ENCODE results near the gene TXNRD2. TPM values are rescaled to one million over a fixed set of nuclear protein-coding genes. Genes with fewer than 3 reads are reported as not detected.
A peak's percentile ranks its signal among the peaks of the same experiment; 100 is the strongest.

The TXNRD2 gene
- total RNA-seq, 1 experiment from 2014 or later, result 39.9 TPM

GRCh38 chr22:19882446-19883381 lies 58.9 kb downstream of the TXNRD2 start:
- peak overlapping the region; percentile 87 for H3K27ac Mint-ChIP-seq (ENCODE audit: low read depth, unreplicated experiment)
- BruUV-seq (replicated peaks), result no TSS peak
- no peaks in the 10 kb centered on the region for H3K9me3 Mint-ChIP-seq (ENCODE audit: unreplicated experiment)
- H3K27me3 Mint-ChIP-seq (ENCODE audit: insufficient read depth, unreplicated experiment), result no peaks in the 10 kb centered on the region
- ChIA-PET POLR2A (interaction anchor here (0.7 to 2.1 kb wide), 2 partner anchors 9 to 28 kb away, joined by 3 to 16 read pairs; partner anchors contain the start of genes GNB1L and RTL10), CTCF (no interaction called here)
- H3K4me3 Mint-ChIP-seq (ENCODE audit: unreplicated experiment), result no peak overlapping the region
- TF ChIP-seq, protein P1, sequence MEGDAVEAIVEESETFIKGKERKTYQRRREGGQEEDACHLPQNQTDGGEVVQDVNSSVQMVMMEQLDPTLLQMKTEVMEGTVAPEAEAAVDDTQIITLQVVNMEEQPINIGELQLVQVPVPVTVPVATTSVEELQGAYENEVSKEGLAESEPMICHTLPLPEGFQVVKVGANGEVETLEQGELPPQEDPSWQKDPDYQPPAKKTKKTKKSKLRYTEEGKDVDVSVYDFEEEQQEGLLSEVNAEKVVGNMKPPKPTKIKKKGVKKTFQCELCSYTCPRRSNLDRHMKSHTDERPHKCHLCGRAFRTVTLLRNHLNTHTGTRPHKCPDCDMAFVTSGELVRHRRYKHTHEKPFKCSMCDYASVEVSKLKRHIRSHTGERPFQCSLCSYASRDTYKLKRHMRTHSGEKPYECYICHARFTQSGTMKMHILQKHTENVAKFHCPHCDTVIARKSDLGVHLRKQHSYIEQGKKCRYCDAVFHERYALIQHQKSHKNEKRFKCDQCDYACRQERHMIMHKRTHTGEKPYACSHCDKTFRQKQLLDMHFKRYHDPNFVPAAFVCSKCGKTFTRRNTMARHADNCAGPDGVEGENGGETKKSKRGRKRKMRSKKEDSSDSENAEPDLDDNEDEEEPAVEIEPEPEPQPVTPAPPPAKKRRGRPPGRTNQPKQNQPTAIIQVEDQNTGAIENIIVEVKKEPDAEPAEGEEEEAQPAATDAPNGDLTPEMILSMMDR (IDR thresholded peaks at IDR 0.05; ENCODE audit: unreplicated experiment), result no peak
- peaks cover 50% of the 10 kb centered on the region for H3K4me1 Mint-ChIP-seq (ENCODE audit: insufficient read depth, unreplicated experiment)
- no peak for DNase-seq (ENCODE audit: unreplicated experiment)
- intact Hi-C loops (cut with micrococcal nuclease), result no loop called here
- no peaks in the 10 kb centered on the region for H3K36me3 Mint-ChIP-seq (ENCODE audit: insufficient read depth, unreplicated experiment)

DNA sequence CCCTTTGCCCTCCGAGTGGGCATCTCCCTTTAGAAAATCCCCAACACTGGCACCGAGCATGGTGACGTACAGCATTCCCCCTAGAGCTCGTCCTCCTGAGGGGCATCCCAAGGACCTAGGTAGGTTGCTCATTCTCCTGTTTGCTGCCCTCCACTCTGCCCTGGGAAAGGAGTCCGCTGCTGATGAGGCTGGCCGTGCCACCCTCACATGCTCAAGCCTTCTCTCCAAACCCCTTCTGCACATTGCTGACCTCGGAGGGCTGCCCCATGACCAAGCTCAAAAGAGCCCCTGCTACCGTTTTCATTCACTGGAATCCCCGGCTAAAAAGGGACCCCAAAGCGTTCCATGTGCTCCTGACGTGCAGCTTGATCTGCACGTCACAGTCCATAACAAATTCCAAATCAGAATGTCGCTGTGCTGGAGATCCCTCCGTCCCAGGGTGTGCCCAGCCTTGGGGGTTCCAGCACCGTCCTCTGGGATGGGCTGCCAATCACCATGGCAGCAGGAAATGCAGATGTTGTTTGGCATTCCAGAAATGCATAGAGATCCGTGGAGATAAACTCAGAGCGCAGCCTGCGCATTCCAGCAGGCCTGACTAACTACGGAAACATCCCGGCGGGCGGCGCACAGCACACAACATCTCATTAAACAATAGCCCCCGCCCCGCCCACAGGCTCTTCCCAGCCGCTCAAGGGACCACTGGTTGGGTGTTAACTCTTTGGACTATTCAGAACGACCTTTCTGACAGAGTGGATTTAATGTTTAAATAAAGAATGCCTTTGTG lies 60.6 kb downstream of the TXNRD2 start:
- peak overlapping the region; percentile 44 for H3K4me3 Mint-ChIP-seq (ENCODE audit: unreplicated experiment)
- peak; percentile 84 for DNase-seq (ENCODE audit: unreplicated experiment)
- peaks cover 48% of the 10 kb centered on the region for H3K4me1 Mint-ChIP-seq (ENCODE audit: insufficient read depth, unreplicated experiment)
- ChIA-PET POLR2A (interaction anchor here (0.5 to 2.1 kb wide), 5 partner anchors 14 to 133 kb away, joined by 3 to 16 read pairs (median 4); partner anchors contain the start of genes GNB1L and RTL10), CTCF (interaction anchor here (0.6 to 1.1 kb wide), 3 partner anchors 29 to 1823 kb away, joined by 3 to 4 read pairs (median 3); no protein-coding TSS in a partner anchor)
- TF ChIP-seq, protein P1 (IDR thresholded peaks at IDR 0.05; ENCODE audit: unreplicated experiment), result no peak
- BruUV-seq (replicated peaks), result no TSS peak
- H3K36me3 Mint-ChIP-seq (ENCODE audit: insufficient read depth, unreplicated experiment), result no peaks in the 10 kb centered on the region
- peak overlapping the region; percentile 81 for H3K27ac Mint-ChIP-seq (ENCODE audit: low read depth, unreplicated experiment)
- no peaks in the 10 kb centered on the region for H3K9me3 Mint-ChIP-seq (ENCODE audit: unreplicated experiment)
- intact Hi-C loops (cut with micrococcal nuclease), result loop anchor here (2.0 kb wide), 1 partner anchor 26 kb away; the partner anchor contains the start of genes GNB1L and RTL10
- no peaks in the 10 kb centered on the region for H3K27me3 Mint-ChIP-seq (ENCODE audit: insufficient read depth, unreplicated experiment)

GRCh38 chr22:19879992-19880785 lies 61.4 kb downstream of the TXNRD2 start:
- H3K4me3 Mint-ChIP-seq (ENCODE audit: unreplicated experiment), result no peak overlapping the region
- peaks cover 43% of the 10 kb centered on the region for H3K4me1 Mint-ChIP-seq (ENCODE audit: insufficient read depth, unreplicated experiment)
- ChIA-PET POLR2A (interaction anchor here (0.5 to 2.1 kb wide), 5 partner anchors 14 to 134 kb away, joined by 3 to 16 read pairs (median 4); partner anchors contain the start of genes GNB1L and RTL10), CTCF (interaction anchor here (0.6 to 1.1 kb wide), 3 partner anchors 29 to 1824 kb away, joined by 3 to 4 read pairs (median 3); no protein-coding TSS in a partner anchor)
- no peaks in the 10 kb centered on the region for H3K27me3 Mint-ChIP-seq (ENCODE audit: insufficient read depth, unreplicated experiment)
- no peaks in the 10 kb centered on the region for H3K9me3 Mint-ChIP-seq (ENCODE audit: unreplicated experiment)
- intact Hi-C loops (cut with micrococcal nuclease), result loop anchor here (2.0 kb wide), 1 partner anchor 25 kb away; the partner anchor contains the start of genes GNB1L and RTL10
- BruUV-seq (replicated peaks), result no TSS peak
- H3K27ac Mint-ChIP-seq (ENCODE audit: low read depth, unreplicated experiment), result peak overlapping the region; percentile 88
- H3K36me3 Mint-ChIP-seq (ENCODE audit: insufficient read depth, unreplicated experiment), result no peaks in the 10 kb centered on the region
- TF ChIP-seq, protein P1 (IDR thresholded peaks at IDR 0.05; ENCODE audit: unreplicated experiment), result no peak
- no peak for DNase-seq (ENCODE audit: unreplicated experiment)
